H9 (cell line): ENCODE results near the gene PLXNA1. TPM values are rescaled to one million over a fixed set of nuclear protein-coding genes. Genes with fewer than 3 reads are reported as not detected.

Experiments
- DNase-seq: peaks from one replicate; pipeline ENCODE4 v3.0.0-alpha.2; 2017
- H2AFZ ChIP-seq: one replicate; pipeline ENCODE4 v1.6.1; 2013; ENCODE audit warnings: mild to moderate bottlenecking, low read length, control low read depth, moderate library complexity
- H2AK5ac ChIP-seq: 2 replicates; pipeline ENCODE4 v1.6.1; 2013; ENCODE audit warnings: low read length, control low read depth, mixed read lengths; ENCODE audit not compliant: insufficient read length
- H2BK120ac ChIP-seq: one replicate; pipeline ENCODE4 v1.6.1; 2013; ENCODE audit warnings: low read depth, mild to moderate bottlenecking, low read length, control low read depth, inconsistent platforms; ENCODE audit not compliant: poor library complexity, severe bottlenecking
- H2BK12ac ChIP-seq: 2 replicates; pipeline ENCODE4 v1.6.1; 2013; ENCODE audit warnings: low read length, control low read depth, mixed read lengths, low read depth; ENCODE audit not compliant: insufficient read length
- H2BK15ac ChIP-seq: 2 replicates; pipeline ENCODE4 v1.6.1; 2013; ENCODE audit warnings: low read depth, low read length, control low read depth
- H2BK20ac ChIP-seq: one replicate; pipeline ENCODE4 v1.6.1; 2013; ENCODE audit warnings: low read depth, mild to moderate bottlenecking, low read length, control low read depth, inconsistent platforms; ENCODE audit not compliant: poor library complexity, severe bottlenecking
- H2BK5ac ChIP-seq: 2 replicates; pipeline ENCODE4 v1.6.1; 2013; ENCODE audit warnings: low read length, control low read depth, mixed read lengths; ENCODE audit not compliant: insufficient read length
- H3K14ac ChIP-seq: 2 replicates; pipeline ENCODE4 v1.6.1; 2013; ENCODE audit warnings: low read length, control low read depth; ENCODE audit not compliant: insufficient read depth
- H3K18ac ChIP-seq: 2 replicates; pipeline ENCODE4 v1.6.1; 2013; ENCODE audit warnings: low read depth, mild to moderate bottlenecking, mixed read lengths, low read length, control low read depth; ENCODE audit not compliant: insufficient read length
- H3K23ac ChIP-seq: 2 replicates; pipeline ENCODE4 v1.6.1; 2013; ENCODE audit warnings: low read length, control low read depth, mixed read lengths, low read depth; ENCODE audit not compliant: insufficient read length
- H3K23me2 ChIP-seq: 2 replicates; pipeline ENCODE4 v1.6.1; 2013; ENCODE audit warnings: low read depth, mild to moderate bottlenecking, mixed read lengths, low read length, control low read depth; ENCODE audit not compliant: insufficient read length, poor library complexity, severe bottlenecking
- H3K27ac ChIP-seq: 2 replicates; pipeline ENCODE4 v1.5.1; 2013; ENCODE audit warnings: low read length, control low read depth, mixed read lengths, low read depth; ENCODE audit not compliant: insufficient read length
- H3K27me3 ChIP-seq: 2 replicates; pipeline ENCODE4 v1.6.1; 2013; ENCODE audit warnings: low read length, control low read depth, inconsistent platforms; ENCODE audit not compliant: insufficient read depth
- H3K4ac ChIP-seq: 2 replicates; pipeline ENCODE4 v1.6.1; 2013; ENCODE audit warnings: low read depth, mild to moderate bottlenecking, control low read depth, inconsistent platforms, low read length, moderate library complexity
- H3K4me1 ChIP-seq: 2 replicates; pipeline ENCODE4 v1.6.1; 2013; ENCODE audit warnings: low read length, control low read depth, inconsistent platforms; ENCODE audit not compliant: insufficient read depth
- H3K4me2 ChIP-seq: 2 replicates; pipeline ENCODE4 v1.6.1; 2013; ENCODE audit warnings: low read length, control low read depth, mixed read lengths; ENCODE audit not compliant: insufficient read length, insufficient read depth
- H3K56ac ChIP-seq: 2 replicates; pipeline ENCODE4 v1.6.1; 2013; ENCODE audit warnings: low read depth, mild to moderate bottlenecking, mixed read lengths, low read length, control low read depth; ENCODE audit not compliant: insufficient read length
- H3K79me1 ChIP-seq: 2 replicates; pipeline ENCODE4 v1.6.1; 2013; ENCODE audit warnings: low read depth, mild to moderate bottlenecking, moderate library complexity, low read length, control low read depth, inconsistent platforms; ENCODE audit not compliant: insufficient read depth, poor library complexity, severe bottlenecking
- H3K79me2 ChIP-seq: 2 replicates; pipeline ENCODE4 v1.6.1; 2013; ENCODE audit warnings: low read length, control low read depth, inconsistent platforms; ENCODE audit not compliant: insufficient read depth
- H3K9ac ChIP-seq: 2 replicates; pipeline ENCODE4 v1.6.1; 2013; ENCODE audit warnings: low read length, control low read depth, mixed read lengths; ENCODE audit not compliant: insufficient read length; ENCODE audit errors: extremely low read depth
- H3K9me3 ChIP-seq: one replicate; pipeline ENCODE4 v1.6.1; 2013; ENCODE audit warnings: low read depth, low read length, inconsistent platforms; ENCODE audit not compliant: control insufficient read depth
- H3T11ph ChIP-seq: one replicate; pipeline ENCODE4 v1.6.1; 2013; ENCODE audit warnings: mild to moderate bottlenecking, low read length, control low read depth, inconsistent platforms
- H4K20me1 ChIP-seq: one replicate; pipeline ENCODE4 v1.6.1; 2013; ENCODE audit not compliant: control insufficient read depth, insufficient read length, insufficient read depth
- H4K5ac ChIP-seq: 2 replicates; pipeline ENCODE4 v1.6.1; 2013; ENCODE audit warnings: low read depth, mild to moderate bottlenecking, mixed read lengths, low read length, control low read depth; ENCODE audit not compliant: insufficient read length
- H4K8ac ChIP-seq: replicated peaks from 2 replicates; pipeline ENCODE4 v1.6.1; 2013; ENCODE audit warnings: low read length, control low read depth, mixed read lengths, low read depth; ENCODE audit not compliant: insufficient read length
- H4K91ac ChIP-seq: 2 replicates; pipeline ENCODE4 v1.6.1; 2013; ENCODE audit warnings: low read depth, mild to moderate bottlenecking, moderate library complexity, mixed read lengths, low read length, control low read depth; ENCODE audit not compliant: insufficient read length
- H3K27ac Mint-ChIP-seq, 3 experiments: 2 replicates in 2 of 3; 3 replicates in 1 of 3; pipeline ENCODE4 v1.8.0; 2020 to 2021; ENCODE audit warnings: mixed read lengths in 3 of 3, mild to moderate bottlenecking in 1 of 3, moderate library complexity in 1 of 3
- H3K27me3 Mint-ChIP-seq: 2 replicates; pipeline ENCODE4 v1.8.0; 2021; ENCODE audit warnings: low read depth, mild to moderate bottlenecking, moderate library complexity, mixed read lengths
- H3K36me3 Mint-ChIP-seq, 3 experiments: 2 replicates in 2 of 3; 3 replicates in 1 of 3; pipeline ENCODE4 v1.8.0; 2020 to 2021; ENCODE audit warnings: low read depth in 3 of 3, mixed read lengths in 3 of 3; ENCODE audit not compliant: insufficient read depth in 1 of 3
- H3K4me1 Mint-ChIP-seq, 2 experiments: 2 replicates each; pipeline ENCODE4 v1.8.0; 2020; ENCODE audit warnings: mixed read lengths in 2 of 2
- H3K4me3 Mint-ChIP-seq, 2 experiments: 2 replicates in 1 of 2; 3 replicates in 1 of 2; pipeline ENCODE4 v1.8.0; 2020 to 2021; ENCODE audit warnings: mild to moderate bottlenecking in 2 of 2, mixed read lengths in 2 of 2, moderate library complexity in 1 of 2
- H3K9me3 Mint-ChIP-seq, 2 experiments: 2 replicates in 1 of 2; 3 replicates in 1 of 2; pipeline ENCODE4 v1.8.0; 2020; ENCODE audit warnings: mild to moderate bottlenecking in 2 of 2, mixed read lengths in 2 of 2, moderate library complexity in 1 of 2
- WGBS: extraction: QIAGEN DNeasy Blood & Tissue Kit; methylation state at CpG from one replicate; pipeline ENCODE4 v1.1.7; 2013; ENCODE audit warnings: missing lambda C conversion rate, low lambda C conversion rate, mixed read lengths; ENCODE audit not compliant: insufficient read length; ENCODE audit errors: extremely low coverage; 5-methylcytosine and 5-hydroxymethylcytosine counted together
- total RNA-seq: library from RNA; stranded (reverse); gene quantifications from 2 replicates; pipeline ENCODE4 v1.2.1, GENCODE V29; 2021
- TF ChIP-seq, protein P1 (sequence below): fragments of 200-600 bp; sonication (generic); conservative IDR thresholded peaks from 3 replicates; pipeline ENCODE4 v1.8.0; 2021; ENCODE audit warnings: antibody characterized with exemption, mild to moderate bottlenecking

PLXNA1 gene
- total RNA-seq, 1 experiment from 2014 or later: 42.1 TPM

DNA sequence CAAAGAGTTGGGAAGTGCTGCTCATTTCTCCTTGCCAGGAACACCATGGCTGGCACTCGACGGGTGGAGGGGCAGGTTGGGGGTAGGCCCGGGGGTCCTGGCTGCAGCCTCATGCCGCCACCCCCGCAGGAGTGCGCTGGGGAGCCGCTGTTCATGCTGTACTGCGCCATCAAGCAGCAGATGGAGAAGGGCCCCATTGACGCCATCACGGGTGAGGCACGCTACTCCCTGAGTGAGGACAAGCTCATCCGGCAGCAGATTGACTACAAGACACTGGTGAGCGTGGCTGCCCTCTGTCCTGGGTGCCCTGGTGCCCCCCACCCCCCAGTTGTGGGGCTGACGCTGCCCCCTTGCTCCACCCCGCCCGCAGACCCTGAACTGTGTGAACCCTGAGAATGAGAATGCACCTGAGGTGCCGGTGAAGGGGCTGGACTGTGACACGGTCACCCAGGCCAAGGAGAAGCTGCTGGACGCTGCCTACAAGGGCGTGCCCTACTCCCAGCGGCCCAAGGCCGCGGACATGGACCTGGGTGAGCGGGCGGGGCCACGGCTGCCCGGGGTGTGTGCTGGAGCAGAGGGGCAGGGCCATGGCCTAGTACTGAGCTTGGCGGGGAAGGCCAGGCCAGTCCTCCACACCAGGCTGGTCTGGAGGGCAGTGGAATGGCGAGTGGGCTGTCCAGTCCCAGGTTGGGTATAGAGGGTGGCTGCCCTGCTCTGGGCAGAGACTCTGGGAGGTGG lies 45.1 kb downstream of the PLXNA1 start:
- Mint-ChIP-seq H3K4me3 (no peak overlapping the region), H3K27me3 (no peaks in the 10 kb centered on the region)
- no peak for DNase-seq

More for the DNA sequence above, 45.1 kb downstream of the PLXNA1 start:
- Mint-ChIP-seq H3K9me3 (no peaks in the 10 kb centered on the region), H3K4me1 (no peaks in the 10 kb centered on the region), H3K36me3 (peaks cover 12 to 50% (median 43%) of the 10 kb centered on the region in 3 experiments), H3K27ac (peak overlapping the region in 2 of 3 experiments; percentile 64 to 76; a peak in 1 of 7 replicates)
- no peak overlapping the region for H2BK15ac ChIP-seq
- H2BK12ac ChIP-seq: no peak overlapping the region
- no peaks in the 10 kb centered on the region for H3K27me3 ChIP-seq
- H3T11ph ChIP-seq: no peak overlapping the region
- no peaks in the 10 kb centered on the region for H3K4me1 ChIP-seq
- no peak overlapping the region for H3K9ac ChIP-seq
- no peak overlapping the region for H4K91ac ChIP-seq
- H2BK5ac ChIP-seq: no peak overlapping the region
- no peak overlapping the region for H3K4me2 ChIP-seq
- H3K79me2 ChIP-seq: no peaks in the 10 kb centered on the region
- no peak overlapping the region for H3K23ac ChIP-seq
- no peak overlapping the region for H4K8ac ChIP-seq
- H3K9me3 ChIP-seq: no peaks in the 10 kb centered on the region
- TF ChIP-seq, protein P1, sequence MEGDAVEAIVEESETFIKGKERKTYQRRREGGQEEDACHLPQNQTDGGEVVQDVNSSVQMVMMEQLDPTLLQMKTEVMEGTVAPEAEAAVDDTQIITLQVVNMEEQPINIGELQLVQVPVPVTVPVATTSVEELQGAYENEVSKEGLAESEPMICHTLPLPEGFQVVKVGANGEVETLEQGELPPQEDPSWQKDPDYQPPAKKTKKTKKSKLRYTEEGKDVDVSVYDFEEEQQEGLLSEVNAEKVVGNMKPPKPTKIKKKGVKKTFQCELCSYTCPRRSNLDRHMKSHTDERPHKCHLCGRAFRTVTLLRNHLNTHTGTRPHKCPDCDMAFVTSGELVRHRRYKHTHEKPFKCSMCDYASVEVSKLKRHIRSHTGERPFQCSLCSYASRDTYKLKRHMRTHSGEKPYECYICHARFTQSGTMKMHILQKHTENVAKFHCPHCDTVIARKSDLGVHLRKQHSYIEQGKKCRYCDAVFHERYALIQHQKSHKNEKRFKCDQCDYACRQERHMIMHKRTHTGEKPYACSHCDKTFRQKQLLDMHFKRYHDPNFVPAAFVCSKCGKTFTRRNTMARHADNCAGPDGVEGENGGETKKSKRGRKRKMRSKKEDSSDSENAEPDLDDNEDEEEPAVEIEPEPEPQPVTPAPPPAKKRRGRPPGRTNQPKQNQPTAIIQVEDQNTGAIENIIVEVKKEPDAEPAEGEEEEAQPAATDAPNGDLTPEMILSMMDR: no peak
- H3K56ac ChIP-seq: no peak overlapping the region
- H3K4ac ChIP-seq: no peak overlapping the region
- no peak overlapping the region for H4K5ac ChIP-seq
- H3K23me2 ChIP-seq: no peaks in the 10 kb centered on the region
- H2BK120ac ChIP-seq: no peak overlapping the region
- H3K79me1 ChIP-seq: no peaks in the 10 kb centered on the region
- no peak overlapping the region for H3K18ac ChIP-seq
- WGBS: no CpG with 5 or more reads among the region's 29 CpGs
- no peak overlapping the region for H2BK20ac ChIP-seq
- no peaks in the 10 kb centered on the region for H4K20me1 ChIP-seq
- H3K14ac ChIP-seq: no peak overlapping the region
- no peak overlapping the region for H2AK5ac ChIP-seq
- no peak overlapping the region for H2AFZ ChIP-seq
- no peak overlapping the region for H3K27ac ChIP-seq
